NCI-H1436 (cell line): ENCODE data around the gene ADGRA1.

ENCODE experiments used
- DNase-seq: peaks from one replicate; lab custom pipeline; 2025; lab: John Stamatoyannopoulos, UW

The ADGRA1 gene

DNA sequence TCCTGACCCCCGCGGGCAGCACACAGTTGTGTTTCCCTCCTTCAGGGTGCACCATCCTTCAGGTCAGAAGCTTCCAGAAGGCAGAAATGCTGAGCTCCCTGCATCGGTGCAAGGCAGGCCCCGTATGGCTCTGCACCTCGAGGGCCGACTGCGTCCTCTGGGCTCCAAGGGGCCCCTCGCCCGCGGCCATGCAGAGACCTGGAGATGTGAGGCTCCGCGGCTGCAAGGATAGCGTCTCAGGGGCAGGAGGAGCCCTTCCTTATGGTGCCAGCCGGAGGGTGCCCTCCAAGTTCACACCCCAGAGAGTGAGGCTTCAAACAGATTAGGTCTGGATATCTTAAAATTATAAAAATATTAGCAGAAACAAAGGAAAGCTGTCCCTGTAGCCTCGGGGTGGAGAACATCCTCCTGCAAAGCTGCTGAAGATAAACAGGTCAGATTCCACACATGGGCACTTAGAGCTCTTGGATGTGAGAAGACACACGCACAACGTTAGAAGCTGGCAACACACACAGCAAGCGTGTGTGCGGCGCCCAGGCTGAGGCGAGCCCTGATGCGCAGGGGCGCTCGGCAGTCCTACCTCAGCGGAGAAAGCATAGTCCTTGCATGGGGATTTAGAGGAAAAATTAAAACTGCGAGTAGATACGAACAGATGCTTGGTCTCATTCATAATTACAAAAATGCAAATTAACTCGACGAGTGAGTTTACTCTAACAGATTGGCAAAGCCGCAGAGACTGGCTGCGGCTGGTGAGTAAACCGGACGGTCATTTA lies 92.7 kb downstream of the ADGRA1 start:
- DNase-seq = no peak

DNA sequence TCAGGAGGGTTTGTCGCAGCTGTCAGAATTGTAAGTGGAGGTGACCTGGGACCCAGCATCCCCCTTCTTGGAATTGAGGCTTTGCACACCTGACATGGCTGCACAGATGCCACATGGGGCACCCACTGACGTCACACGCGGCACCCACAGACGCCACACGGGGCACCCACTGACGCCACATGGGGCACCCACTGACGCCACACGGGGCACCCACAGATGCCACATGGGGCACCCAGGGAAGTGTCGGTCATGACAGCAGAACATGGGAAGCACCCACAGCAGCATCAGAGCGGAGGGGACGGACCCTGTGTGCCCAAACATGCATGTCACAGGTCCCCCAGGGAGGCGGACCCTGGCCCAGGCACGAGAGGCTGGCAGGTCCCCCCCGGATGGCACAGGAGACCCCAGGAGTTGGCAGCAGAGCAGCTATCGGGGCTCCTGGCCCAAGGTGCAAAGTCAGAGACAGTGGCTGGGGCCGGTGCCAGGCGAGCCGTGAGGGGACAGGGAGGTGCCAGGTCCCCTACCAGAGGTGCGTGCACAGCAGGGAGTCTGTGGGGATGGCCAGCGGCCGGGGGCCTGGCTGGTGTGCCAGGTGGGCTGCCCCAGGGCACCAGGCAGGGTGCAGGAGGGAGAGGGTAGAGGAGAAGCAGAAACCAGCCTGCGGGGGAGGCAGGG lies 93.4 kb downstream of the ADGRA1 start:
- DNase-seq = no peak
